SK-N-SH (cell line): ENCODE measurements around the gene DOCK4.

ENCODE experiments used
- CTCF ChIP-seq: fragments of 200-600 bp; sonication (generic); IDR thresholded peaks from 2 replicates; pipeline ENCODE4 v1.6.1; 2017; ENCODE audit warnings: antibody characterized with exemption, mild to moderate bottlenecking, moderate library complexity
- MAX ChIP-seq: IDR thresholded peaks from 2 replicates; pipeline ENCODE4 v1.4.0; 2012; ENCODE audit warnings: low read depth
- MEF2A ChIP-seq: IDR thresholded peaks from 2 replicates; pipeline ENCODE4 v1.4.0; 2012; ENCODE audit warnings: low read depth, borderline replicate concordance
- NFIC ChIP-seq: IDR thresholded peaks from 2 replicates; pipeline ENCODE4 v1.4.0; 2012; ENCODE audit warnings: borderline replicate concordance
- RXRA ChIP-seq: IDR thresholded peaks from 2 replicates; pipeline ENCODE4 v1.4.0; 2012; ENCODE audit warnings: low read depth, mild to moderate bottlenecking, borderline replicate concordance
- TAF1 ChIP-seq: IDR thresholded peaks from 2 replicates; pipeline ENCODE4 v1.6.1; 2012; ENCODE audit warnings: low read depth, mild to moderate bottlenecking, low read length, moderate library complexity, borderline replicate concordance
- ZBTB33 ChIP-seq: IDR thresholded peaks from 2 replicates; pipeline ENCODE4 v1.4.0; 2012; ENCODE audit warnings: low read depth, borderline replicate concordance

- TF ChIP-seq TAF1 (no peak), MAX (no peak), CTCF (no peak), RXRA (no peak), MEF2A (no peak), ZBTB33 (no peak), NFIC (no peak)
These were observed 359.3 kb downstream of the DOCK4 start for GRCh38 chr7:111846898-111847297.
